Astrocyte of the cerebellum (primary cell): ENCODE measurements around the gene ZNF232.
"Not testable (repeated sequence)": the region's sequence is repeated elsewhere in the genome, so short reads cannot be mapped to it uniquely, and the experiment has no call there.

Experiments used
- DNase-seq: peaks from one replicate; pipeline ENCODE4 v3.0.0-alpha.2; 2011; ENCODE audit warnings: low read depth
- H3K4me3 ChIP-seq: 2 replicates; pipeline ENCODE4 v1.5.1; 2011; ENCODE audit warnings: mild to moderate bottlenecking, low read depth, low read length, moderate library complexity
- in situ Hi-C: cut with HindIII; loops from 2 replicates; pipeline ENCODE4 v1.10.0; 2017; ENCODE audit warnings: low sequenced_read_pairs
- TF ChIP-seq, protein P1 (sequence below): IDR thresholded peaks from 2 replicates; pipeline ENCODE4 v1.5.1; 2012; ENCODE audit warnings: low read length, low read depth, moderate library complexity, mild to moderate bottlenecking; ENCODE audit errors: missing control alignments

The ZNF232 gene

DNA sequence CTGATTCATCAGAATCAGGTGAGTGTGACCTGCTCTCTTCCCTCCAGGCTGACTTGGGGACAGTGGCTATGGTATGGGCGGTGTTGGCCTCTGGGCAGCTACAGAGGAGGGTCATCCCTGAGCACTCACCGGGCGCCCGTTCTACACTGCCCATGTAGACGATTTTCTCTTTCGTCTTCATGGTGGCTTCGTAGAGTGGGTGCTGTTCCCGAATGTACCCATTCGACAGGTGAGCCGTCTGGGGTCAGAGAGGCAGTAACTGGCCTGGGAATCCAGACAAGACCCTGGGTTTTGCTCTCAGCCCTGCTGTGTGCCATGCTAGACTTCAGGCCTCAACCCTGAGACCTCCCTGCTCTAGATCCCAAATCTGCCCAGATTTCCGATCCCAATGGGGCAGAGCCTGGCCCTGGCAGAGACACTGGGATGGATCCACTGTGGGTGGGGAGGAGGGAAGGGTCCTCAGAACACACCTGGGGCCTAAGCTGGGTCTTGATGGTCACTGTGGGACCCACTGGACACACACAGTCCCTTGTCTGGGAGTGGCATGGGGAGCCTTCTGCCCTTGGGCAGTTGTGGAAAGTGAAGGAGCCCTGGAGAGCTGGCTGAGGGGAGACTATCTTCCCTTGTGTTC lies 17.3 kb upstream of the ZNF232 start:
- DNase-seq = no peak
- no peak overlapping the region for H3K4me3 ChIP-seq
- in situ Hi-C loops = no loop called here
- TF ChIP-seq, protein P1, sequence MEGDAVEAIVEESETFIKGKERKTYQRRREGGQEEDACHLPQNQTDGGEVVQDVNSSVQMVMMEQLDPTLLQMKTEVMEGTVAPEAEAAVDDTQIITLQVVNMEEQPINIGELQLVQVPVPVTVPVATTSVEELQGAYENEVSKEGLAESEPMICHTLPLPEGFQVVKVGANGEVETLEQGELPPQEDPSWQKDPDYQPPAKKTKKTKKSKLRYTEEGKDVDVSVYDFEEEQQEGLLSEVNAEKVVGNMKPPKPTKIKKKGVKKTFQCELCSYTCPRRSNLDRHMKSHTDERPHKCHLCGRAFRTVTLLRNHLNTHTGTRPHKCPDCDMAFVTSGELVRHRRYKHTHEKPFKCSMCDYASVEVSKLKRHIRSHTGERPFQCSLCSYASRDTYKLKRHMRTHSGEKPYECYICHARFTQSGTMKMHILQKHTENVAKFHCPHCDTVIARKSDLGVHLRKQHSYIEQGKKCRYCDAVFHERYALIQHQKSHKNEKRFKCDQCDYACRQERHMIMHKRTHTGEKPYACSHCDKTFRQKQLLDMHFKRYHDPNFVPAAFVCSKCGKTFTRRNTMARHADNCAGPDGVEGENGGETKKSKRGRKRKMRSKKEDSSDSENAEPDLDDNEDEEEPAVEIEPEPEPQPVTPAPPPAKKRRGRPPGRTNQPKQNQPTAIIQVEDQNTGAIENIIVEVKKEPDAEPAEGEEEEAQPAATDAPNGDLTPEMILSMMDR = no peak

DNA sequence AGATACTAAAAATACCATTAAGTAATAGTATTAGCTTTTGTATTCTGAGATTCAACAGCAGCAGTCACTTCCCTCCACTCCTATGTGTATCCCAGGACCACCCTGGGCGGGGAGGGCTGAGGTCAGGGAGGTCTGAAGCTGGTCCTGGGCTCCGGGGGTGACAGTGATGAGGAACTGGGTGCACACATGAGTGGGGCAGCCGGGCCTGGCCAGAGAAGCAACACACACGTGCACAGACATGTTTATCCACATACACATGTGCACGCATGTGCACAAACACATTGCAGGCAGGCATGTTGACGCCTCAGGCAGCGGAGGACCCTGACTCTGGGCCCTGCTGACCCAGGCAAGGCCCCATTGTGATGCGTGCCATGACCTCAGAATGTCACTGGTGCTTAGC lies 16.7 kb upstream of the ZNF232 start:
- DNase-seq, H3K4me3 ChIP-seq, in situ Hi-C loops: not testable (repeated sequence)

DNA sequence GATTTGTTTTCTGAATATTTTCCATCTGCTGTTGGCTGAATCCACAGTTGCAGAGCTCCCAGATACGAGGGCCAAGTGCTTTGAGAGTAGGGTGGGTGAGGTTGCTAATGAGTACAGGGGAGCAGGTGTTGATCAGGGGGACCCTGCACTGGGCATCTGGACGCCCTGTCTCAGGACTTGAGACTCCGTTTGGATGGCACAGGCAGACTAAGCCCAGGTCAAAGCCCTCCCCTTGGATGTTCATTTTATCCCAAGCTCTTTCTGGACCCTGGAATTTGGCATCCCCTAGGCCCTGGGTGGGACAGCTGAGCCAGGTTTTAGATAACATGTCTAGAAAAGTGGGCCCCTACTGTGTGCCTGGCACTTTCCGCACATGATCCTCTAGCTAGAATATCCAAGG lies 16.2 kb upstream of the ZNF232 start:
- no peak for DNase-seq
- no peak overlapping the region for H3K4me3 ChIP-seq
- in situ Hi-C loops = no loop called here
- TF ChIP-seq, protein P1 = no peak

DNA sequence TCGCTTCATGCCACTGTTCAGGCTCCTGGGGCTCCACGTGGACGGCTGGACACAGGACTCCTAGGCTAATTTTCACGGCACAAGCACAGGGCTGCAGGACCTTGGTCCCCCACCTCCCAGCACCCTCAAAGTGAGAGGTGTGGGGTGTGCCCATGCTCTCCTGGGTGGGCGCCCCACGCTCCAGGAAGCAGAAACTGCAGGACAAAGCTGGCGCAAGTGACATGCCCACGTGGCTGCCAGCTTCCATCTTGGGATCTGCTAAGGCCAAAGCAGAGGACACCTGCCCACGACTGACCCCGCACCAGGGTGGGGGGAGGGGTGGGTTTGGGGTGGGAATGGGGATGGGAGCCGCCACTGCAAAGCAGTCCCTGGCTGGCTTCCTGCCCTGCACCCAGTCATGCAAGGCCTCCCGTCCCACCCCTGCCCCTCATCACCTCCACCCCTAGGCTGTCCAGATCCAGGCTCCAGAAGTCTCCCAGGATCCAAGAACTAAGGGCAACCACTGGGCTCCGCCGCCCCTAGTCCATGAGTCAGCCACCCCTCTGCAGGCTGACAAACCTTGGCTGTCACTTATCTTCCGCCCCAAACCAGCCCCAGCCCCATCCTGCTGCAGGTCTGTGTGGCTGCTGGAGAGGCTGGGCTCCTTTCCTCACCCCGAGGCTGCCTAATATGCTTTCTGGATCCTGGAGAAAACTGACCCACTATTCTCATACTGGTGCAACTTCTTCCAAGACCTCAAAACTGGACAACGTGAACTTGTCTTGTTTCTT lies 15.2 kb upstream of the ZNF232 start:
- TF ChIP-seq, protein P1 = no peak
- in situ Hi-C loops = no loop called here
- H3K4me3 ChIP-seq = no peak overlapping the region
- no peak for DNase-seq

DNA sequence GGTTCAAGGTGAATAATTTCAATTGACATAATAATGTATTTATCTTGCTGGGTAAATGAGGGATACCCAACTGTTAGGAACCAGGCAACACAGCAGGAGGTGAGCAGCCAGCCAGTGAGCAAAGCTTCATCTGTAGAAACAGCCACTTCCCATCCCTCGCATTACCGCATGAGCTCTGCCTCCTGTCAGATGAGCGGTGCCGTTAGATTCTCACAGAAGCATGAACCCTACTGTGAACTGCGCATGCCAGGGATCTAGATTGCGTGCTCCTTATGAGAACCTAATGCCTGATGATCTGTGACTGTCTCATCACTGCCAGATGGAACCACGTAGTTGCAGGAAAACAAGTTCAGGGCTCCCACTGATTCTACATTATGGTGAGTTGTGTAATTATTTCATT lies 13.2 kb upstream of the ZNF232 start:
- in situ Hi-C loops, DNase-seq, H3K4me3 ChIP-seq: not testable (repeated sequence)

DNA sequence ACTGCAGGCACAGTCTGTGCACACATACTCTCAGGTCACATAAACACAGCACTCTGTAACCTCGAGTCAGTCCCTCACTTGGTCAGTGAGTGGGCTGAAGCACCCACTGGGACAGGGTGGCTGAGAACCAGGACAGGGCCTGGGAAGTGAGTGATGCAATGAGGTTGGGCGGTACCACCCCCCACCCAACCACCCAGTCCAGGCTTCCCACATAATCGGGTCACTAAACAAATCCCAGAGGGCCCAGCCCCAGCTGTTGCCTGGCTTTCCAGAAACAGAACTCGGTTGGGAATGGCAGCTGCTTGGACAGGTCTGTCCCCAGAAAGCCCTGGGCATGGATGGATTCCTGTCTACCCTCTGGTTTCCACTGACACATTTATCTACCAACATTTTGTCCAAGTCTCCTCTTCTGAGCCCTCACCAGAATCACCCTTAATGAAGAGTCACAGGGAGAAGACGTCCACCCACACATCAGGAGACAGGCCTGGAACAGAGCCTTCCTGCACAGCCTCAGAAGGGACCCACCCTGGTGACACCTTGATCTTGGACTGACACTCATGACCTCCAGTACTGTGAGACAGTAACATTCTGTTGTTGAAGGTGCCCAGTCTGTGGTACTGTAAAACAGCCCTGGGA lies 12.6 kb upstream of the ZNF232 start:
- H3K4me3 ChIP-seq, in situ Hi-C loops, DNase-seq: not testable (repeated sequence)

DNA sequence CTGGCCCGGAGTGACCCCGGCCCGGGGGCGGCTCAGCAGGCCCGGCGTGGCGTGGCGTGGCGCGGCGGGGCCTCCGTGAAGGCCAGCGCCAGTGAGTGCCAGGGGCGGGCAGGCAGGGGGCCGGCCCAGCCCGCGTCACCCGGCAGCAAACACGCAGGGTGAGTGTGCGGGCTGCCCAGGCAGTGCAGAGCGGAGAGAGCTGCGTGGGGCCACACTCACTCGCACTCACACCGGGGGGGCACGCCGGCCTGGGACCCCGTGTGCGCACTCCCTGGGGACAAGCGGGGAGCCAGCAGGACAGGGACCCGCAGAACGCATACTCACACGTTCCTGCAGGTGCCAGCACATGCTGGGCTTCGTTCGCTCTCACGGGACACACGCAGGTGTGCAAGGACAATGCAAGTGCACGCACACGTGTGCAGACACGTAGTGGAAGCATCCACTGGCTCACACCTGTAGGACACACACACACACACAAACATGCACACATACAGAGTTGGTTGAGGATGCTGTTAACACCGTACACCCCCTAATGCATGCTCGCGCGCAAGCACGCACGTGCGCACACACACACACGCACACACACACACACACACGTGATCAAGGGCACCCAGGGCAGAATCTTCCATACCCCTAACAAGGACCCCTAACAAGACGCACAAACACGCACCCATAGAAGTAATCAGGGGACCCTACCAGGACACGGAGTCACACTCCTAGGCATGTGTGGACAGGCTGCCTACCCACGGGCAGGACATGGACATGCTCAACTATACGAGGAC lies 11.9 kb upstream of the ZNF232 start:
- H3K4me3 ChIP-seq = no peak overlapping the region
- in situ Hi-C loops = no loop called here
- no peak for DNase-seq
- TF ChIP-seq, protein P1 = no peak
